D341Med (cell line): Measurements from ENCODE around the gene VSX2.

Source experiments
- DNase-seq: peaks from one replicate; pipeline ENCODE4 v3.0.0; 2012; ENCODE audit warnings: low spot score

Gene VSX2

DNA sequence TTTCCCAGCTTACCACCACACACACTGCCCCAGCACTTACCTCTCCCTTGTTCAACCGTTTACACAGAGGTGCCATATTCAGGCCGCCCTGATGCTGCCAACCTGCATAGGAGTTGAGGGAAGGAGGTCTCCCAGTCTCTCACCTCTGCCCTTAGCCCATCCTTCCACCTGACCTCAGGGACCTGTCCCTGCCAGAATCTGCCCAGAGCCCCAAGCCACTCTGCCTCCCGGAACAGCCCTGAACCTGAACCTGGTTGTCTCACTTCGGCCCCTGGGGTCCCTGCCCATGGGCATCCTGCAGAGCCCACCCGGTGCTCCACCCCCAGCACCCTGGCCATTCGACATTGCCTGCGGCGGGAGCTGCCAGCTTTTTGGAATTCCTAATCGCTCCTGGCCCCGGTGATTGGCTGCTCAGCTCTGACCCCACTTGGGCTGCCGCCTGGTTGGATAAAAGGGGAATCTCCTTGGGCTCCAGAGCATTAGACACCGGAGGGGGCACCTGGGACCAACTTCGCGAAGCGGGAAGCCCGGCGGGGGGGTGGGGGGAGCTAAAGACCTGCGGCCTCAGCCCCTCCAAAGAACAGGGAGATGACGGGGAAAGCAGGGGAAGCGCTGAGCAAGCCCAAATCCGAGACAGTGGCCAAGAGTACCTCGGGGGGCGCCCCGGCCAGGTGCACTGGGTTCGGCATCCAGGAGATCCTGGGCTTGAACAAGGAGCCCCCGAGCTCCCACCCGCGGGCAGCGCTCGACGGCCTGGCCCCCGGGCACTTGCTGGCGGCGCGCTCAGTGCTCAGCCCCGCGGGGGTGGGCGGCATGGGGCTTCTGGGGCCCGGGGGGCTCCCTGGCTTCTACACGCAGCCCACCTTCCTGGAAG, at the start of gene VSX2:
TSS of gene VSX2 (plus strand) at position 476 of the 874 bp plus-strand sequence. CDS start at position 589, 113 bp downstream.
- peak; percentile 49 for DNase-seq

DNA sequence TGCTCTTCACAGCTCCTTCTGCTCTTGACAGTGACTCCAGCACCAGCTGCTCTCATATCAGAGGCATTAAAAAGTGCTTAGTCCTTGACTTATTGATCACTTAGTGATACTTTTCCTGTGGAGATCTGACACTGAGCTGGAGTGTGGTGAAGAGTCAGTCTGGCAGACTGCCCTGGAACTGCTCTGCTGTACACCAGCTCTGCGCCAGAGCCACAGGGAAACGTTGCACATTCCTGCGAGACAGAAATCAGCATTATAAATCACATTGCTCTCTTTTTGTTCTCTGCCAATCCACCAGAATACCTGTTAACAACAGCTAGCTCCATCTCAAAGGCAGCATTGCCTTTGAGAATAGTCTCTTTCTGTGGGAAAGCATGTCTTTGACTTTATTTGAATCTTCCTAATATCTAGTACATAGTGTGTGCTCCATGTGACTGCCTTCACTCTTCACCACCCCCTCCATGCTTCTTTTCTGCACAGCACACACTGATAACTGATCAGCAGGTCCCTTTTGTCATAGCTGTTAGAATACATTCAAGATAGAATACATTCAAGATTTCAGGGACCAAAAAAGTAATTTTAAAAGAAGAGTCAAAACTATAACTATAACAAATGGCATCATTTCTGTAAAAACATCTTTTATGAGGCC, 48.2 kb upstream of the VSX2 start:
- DNase-seq: no peak

DNA sequence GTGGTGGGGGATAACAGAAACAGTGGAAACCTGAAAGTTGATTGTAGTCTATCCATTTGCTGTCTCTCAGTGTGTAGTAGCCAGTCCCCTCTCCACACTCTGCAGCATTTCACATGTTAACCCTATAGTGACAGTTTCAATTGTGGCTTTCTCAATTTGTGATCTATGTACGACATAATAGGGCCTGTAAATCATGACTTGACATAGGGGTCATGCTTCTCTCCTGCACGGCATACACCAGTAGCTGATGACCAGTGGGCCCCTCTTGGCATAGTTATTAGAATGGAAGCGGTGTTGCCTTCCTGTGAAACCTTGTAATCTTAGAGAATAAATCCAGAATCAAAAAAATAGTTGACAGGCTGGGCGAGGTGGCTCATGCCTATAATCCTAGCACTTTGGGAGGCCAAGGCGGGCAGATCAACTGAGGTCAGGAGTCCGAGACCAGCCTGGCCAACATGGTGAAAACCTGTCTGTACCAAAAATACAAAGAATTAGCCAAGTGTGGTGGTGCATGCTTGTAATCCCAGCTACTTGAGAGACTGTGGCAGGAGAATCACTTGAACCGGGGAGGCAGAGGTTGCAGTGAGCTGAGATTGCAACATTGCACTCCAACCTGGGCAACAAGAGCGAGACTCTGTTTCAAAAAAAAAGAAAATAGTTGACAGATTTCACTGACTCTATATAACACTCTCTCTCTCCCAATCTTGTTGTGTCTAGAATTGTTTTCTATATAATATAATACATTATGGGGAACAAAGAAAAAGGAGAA, 44.6 kb upstream of the VSX2 start:
- no peak for DNase-seq

DNA sequence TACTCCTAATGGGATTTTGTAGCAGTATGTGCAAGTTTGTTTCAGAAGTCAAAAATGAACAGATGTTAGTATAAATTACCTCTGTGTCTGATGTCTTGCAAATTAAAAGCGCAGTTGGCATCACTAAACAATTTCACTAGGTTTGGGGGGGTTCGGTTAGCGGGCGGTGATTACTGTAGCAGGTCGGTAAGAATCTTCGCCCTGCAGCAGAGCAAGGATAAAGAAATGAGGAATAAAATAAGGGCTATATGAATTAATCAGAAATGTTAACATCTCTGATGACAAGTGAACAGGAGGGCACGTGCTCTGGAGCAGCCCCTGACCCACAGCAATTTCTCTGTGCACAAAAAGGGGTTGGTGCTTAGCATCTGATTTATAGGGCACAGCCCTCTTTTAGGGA, 43.6 kb upstream of the VSX2 start:
- no peak for DNase-seq

DNA sequence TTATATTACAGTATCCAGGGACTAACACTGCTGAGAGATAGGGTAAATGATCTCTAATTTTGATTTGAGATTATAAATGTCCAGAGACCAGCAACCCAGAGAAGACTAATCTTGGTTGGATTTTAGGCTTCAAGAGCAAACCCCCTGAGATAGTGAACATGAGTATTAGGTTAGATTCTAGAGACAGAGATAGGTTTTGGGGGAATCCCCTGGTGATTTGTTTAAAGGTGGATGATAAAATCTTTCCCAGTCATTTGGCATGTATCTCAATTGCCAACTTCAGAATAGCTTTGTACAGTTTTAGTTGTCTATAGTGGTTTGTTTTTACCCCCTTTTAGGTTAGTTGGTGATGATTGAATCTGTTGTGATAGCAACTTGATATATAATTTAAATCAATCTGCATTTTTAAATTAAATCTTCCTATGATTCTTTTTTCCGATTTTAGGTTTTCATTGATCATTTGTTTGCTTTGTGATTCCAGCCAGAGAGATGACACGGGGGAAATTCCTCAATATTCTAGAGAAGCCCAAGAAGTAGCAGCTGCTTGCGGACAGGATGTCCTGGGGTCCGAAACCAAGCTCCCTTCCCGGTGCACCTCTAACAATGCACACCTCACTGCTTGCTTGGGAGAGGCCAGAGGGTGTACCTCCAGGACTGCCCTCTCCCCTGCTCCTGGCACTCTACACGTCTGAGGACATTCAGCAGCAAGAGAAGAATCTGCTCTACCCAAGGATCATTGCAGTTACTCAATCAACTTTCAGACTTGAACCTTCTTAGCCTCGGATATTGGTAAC, 40.6 kb upstream of the VSX2 start:
- no peak for DNase-seq

DNA sequence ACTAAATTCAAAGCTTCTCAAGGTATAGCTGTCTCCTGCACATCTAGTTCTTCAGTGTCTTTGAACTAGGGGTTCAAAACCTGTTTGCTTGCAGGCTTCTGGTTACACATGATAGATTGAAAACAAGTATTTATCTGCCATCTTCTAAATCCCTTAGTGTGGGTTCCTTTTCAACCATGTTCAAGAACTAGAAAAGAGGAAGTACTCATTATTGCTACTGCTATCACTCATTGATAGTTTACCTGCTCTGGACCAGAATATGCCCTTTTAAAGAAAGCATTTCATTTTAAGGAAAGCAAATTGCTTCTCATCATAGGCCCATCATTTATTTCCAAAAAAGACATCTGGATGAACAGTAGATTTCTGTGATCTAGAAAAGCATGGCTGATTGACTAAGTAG, 37.1 kb upstream of the VSX2 start:
- DNase-seq: no peak

DNA sequence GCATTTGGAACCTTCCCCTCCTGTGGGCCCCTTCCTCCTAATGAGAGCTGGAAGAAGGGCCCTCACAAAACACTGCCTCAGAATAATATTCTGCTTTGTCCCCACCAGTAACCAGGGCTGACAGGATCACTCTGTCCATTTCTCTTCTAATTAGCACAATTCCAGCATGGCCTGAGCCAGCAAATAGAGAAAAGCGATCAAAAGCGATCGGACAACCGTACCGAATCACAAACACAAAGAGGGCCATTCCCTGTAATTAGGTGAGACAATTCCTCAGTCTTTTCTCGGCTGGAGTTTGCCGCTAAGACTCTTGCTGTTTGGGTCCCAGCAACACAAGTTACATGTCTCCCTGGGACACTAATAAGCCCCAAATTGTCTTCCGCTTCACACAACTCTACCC, 35.6 kb upstream of the VSX2 start:
- DNase-seq: no peak

DNA sequence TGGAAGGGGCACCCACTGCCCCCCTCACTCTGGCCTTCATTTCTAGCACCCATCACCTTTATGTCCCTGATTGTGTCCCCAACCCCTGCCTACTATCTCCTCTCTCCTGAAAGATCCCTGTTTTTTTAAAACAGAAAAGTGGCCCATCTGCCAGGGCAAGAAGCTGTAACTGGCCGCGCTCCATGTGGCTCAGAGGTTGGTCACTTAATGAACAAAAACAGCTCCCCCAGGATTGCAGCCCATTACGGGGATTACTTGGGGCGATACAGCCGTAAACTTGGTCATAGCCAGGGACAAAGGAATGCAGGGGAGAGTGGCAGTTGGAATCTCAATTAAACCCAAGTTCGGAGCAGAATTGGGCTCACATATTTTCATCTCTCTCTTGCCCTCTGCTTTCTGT, 34.8 kb upstream of the VSX2 start:
- DNase-seq: no peak

DNA sequence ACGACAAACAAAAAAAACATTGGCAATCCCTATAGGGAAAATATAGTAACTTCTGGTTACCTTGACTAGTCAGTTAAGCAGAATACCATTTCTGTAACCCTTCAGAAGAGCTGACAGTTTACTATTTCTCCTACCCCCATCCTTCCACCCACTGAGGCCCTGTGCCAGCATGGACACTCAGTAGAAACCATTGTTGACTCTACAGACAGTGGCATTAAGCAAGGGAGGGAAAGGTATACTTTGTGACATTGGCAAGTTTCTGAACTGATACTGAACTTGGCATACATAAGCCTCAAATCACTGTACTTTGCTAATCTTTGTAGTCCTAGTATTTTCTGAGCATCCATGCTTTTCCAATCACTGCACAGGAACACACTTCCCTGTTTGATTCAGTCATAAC, 33.4 kb upstream of the VSX2 start:
- DNase-seq: no peak

DNA sequence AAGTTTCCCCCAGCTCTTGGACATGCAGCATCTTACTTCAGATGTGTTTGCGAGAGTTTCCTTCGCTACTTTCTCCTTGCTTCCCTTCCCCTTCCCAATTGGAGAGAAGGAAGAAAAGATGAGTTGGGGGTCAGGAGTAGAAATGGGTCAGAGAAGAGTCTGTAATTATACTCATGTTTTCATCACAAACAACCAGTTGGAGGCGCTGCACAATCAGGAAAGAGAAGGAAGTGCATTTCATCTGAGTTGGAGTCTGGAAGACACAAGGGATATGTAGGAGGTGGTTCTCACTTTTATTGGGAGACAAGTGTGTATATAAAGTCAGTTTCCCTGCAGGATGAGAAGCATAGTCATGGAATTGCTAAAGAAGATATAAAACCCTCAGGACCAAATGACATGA, 31.3 kb upstream of the VSX2 start:
- no peak for DNase-seq

DNA sequence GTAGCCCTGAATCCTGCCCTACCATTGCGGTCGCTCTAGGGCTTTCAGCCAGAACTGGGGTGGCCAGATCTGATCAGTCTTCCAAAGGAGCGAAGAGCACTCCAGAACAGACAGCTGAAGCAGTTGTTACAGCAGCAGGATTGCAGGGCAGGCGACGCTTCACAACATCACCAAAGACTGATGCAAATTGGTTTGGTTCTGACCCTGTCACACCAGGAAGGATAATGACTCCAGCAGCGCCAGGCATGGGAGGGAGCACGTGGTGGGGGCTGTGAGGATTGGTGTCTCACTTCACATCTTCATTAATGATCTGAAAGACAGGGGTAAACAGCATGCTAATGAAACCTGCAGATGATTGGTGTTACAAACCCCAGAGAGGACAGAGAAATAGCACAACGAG, 30.6 kb upstream of the VSX2 start:
- DNase-seq: no peak

DNA sequence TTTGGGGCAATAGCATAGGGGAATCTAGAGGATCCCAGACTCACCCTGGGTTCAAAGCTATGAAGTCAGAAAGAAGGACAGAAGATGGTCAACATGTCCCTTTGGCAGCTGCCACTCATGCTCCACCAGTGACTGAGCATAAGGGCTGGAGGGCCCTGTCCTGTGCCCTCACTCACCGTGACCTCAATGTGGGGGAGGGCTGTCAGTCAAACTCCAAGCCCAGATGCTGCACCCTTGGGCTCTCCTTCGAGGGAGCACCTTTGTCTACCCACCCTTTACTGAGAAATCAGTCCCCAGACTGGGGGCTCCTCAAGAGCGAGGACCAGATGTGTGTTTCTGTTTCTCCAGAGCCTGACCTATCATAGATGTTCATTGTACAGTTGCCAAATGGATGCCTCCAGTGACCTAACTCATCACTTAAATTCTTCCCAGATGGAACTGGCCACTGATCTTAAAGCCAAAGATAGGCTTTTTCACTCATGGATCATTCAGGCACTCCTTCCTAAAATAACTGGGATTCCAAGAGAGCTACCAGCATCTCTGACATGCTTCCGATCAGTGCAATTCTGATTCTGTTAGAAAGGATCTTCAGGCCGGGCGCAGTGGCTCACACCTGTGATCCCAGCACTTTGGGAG, 27.2 kb upstream of the VSX2 start:
- DNase-seq: no peak

DNA sequence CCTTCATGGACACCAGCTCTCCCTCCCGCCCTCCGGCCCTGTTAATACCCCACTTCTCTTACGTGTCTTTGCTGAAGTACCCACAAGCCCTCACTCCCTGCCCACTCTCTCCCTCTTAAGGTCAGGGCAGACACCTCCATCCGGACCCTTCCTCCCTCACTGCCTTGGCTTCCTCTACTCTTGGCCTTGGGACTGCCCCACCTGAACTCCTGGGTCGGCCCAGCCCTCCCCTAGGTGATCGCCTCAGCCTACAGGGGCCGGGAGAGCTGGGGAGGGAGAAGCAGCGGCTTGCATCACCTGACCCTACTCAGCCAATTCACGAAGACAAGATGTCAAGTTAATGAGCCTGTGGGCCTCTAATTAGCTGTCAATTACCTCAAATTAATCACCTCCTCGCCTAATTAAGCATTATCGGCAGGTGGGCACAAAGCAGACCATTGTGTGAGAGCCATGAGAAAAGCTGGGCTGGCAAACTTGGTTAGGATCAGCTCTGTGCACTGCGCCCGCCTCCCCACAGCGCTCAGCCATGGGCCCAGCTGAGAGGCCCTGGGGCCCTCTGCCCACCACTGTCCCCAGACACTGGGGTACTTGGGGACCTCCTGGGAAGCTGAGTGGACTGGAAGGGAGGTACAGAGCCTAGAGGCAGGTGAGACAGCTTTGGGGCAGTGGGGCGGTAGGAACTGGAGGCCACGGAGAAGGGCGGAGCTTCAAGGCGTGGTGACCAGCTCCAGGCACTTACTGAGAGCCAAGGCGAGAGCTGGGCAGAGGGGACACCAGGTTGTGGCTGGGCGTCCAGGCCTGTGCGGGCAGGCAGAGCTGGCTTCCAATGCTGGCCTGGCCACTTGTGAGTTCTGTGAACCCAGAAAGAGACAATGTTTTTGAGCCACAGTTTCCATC, 25.1 kb upstream of the VSX2 start:
- DNase-seq: peak; percentile 34

DNA sequence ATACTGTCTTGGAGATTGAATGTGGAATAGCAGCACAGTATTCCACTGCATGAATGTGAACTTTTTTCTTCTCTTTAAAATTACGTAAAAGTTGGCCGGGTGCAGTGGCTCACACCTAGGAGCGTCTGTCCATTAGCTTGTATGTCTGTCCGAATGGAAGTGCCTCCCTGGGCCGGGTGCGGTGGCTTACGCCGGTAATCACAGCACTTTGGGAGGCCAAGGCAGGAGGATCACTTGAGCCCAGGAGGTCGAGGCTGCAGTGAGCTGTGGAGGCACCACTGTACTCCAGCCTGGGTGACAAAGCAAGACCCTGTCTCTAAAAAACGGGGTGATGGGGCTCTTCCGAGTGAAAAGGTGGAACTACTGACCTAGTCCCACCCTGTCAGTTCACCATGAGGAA, 22.6 kb upstream of the VSX2 start:
- no peak for DNase-seq

DNA sequence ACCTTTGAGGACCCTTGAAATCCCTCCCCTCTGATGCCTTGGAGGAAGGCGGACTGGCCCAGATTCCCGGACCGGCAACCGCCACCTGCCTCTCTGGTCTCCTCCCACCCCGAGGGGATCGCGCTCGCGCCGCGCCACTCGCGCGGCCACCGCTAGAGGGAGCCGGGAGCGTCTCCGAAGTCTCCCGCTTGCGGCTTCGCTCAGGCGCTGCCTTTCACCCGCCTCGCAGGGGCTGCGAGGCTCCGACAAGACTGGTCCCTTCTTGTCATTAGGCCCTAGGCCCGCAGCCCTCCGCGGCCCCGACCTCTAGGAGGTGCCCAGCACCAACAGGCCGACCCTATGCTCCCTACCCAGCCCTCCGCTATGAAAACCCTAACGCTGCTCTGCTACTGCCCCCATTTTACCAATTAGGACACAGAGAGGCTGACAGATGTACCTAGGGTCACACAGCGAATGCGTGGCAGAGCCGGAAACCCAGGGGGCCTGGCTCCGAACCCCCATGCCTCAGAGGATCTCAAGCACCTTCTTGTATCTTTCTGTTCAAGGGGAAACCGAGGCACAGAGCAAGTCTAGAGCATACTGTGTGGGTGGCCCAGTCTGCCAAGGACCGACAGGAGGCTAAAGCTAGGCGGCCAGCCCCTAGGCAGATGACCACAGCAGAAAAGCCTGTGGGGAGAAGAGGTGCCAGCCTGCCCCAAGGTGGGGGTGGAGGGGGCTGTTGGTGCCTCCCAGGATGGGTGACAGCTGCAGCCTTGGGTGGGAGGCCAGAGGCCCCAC, 21.4 kb upstream of the VSX2 start:
- peak; percentile 93 for DNase-seq

DNA sequence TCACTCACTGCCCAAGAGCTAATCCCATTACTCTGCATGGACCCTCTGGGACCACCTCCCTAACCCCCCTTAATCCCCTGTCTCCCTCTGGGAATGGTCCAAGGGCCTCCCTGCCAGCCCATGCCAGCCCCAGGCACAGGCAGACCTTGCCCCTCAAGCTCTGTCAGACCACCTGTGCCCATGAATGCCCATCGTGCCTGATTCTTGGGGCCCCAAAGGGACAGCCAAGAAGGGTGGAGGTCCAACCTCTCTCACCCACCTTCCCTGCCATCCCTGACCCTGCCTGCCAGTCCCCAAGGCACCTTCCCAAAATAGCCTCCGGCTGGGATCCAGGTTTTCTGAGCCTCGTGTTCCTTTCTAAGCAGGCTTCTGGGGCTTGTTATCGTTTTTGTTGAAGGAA, 20.8 kb upstream of the VSX2 start:
- DNase-seq: peak; percentile 35

DNA sequence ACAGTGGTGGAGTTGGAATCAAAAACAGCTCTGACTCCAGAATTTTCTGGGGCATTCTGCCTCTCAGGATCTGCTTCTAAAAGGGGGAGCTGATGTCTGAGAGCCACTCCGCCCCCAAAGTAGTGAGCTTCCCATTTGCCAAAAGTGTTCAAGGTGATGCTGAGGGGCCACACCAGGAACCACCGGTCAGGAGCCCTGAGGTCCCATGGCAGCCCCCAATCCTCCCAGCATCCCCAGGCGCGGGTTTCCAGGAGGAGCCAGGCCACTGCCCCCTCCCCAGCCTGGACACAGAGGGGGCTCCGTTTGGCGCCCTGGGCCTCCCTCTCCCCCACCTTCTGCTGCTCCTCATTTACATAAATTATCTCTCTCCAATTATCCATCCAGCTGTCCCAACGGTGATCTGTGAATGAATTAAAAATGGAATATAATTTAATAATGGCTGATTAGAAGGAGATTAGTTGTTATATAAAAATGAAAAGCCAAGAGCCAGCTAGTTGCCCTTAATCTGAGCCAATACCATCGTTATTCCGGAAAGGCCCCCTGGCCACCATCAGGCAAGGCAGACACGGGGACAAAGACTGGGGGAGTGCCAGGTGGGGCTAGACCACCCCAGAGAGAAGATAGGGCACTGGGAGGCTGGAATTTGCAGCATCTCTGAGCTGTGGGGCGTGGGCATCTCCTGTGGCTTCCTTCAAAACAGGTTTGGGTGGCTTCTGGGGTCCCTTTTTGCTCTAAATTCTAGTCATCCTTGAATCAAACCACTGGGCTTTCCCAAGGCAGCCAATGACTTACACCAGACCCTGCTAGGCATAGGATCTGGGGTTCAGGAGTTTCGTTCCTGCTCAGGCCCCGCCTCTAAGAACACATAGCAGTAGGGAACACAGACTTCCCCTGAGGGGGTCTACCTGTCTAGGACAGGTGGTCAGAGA, 19.7 kb upstream of the VSX2 start:
- peak; percentile 32 for DNase-seq

DNA sequence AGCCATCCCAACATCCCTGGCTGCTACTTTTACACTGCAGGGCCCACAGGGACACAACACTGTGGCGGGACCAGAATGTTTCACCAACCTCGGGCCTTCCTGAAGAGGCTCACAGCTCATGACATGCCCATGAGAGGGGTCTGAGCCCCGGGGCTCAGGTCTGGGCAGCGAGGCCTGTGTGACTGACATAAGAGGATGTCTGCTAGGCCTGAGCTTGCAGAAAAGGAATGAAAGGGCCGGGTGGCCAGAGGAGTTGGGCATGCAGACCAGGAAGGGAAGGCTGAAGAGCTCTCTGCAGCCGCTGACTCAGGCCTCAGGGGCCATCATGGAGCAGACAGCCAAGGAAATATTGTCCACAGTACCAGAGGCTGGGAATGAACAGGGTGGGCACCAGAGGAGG, 18.3 kb upstream of the VSX2 start:
- DNase-seq: peak; percentile 17

DNA sequence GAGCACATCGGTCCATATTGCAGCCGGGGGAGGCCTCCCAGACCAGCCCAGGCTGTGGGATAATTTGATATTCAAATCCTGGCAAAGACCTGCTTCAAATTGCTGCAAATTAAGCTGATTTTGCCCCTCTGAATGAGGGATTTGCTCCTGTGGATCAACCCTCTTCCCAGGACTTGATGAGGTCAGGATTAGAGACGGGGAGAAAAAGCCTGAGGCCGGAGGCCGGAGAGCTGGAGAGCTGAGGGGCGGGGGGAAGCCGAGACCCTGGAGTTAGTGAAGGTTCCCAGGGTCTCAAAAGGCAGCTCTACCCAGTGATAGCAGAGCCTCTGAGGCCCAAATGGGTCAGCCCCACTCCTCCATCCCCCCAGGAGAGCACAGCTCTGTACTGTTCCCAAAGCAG, 17.5 kb upstream of the VSX2 start:
- peak; percentile 34 for DNase-seq
